K562 (cell line): ENCODE measurements around the gene PAX8. TPM values are rescaled to one million over a fixed set of nuclear protein-coding genes. Genes with fewer than 3 reads are reported as not detected.

ENCODE experiments used
- E2F4 ChIP-seq: sonication (generic); formaldehyde crosslinking; IDR thresholded peaks from 2 replicates; pipeline ENCODE4 v1.8.0; 2022; ENCODE audit warnings: mild to moderate bottlenecking, low read depth, missing genetic modification reagents
- HOMEZ ChIP-seq: fragments of 250-450 bp; sonication (Bioruptor Pico); IDR thresholded peaks from 2 replicates; pipeline ENCODE4 v1.4.0; 2020; ENCODE audit warnings: mild to moderate bottlenecking, moderate library complexity
- ID3 ChIP-seq, 2 experiments: fragments of 250-450 bp in 1 of 2; fragments of 450-650 bp in 1 of 2; sonication (Bioruptor Pico) in 1 of 2; IDR thresholded peaks; 2 replicates each; pipeline versions ENCODE4 v1.6.1 to v1.8.0; 2016 to 2021; ENCODE audit warnings: mild to moderate bottlenecking in 2 of 2, moderate library complexity in 2 of 2, missing compliant biosample characterization in 1 of 2, missing genetic modification characterization in 1 of 2
- POLR3A ChIP-seq: IDR thresholded peaks from 2 replicates; pipeline ENCODE4 v1.6.1; 2011; ENCODE audit warnings: borderline replicate concordance, mild to moderate bottlenecking, moderate library complexity; ENCODE audit not compliant: insufficient read length, insufficient read depth; ENCODE audit errors: extremely low read depth
- POLR3G ChIP-seq: IDR thresholded peaks from 2 replicates; pipeline ENCODE4 v1.6.1; 2011; ENCODE audit not compliant: insufficient read length, insufficient replicate concordance; ENCODE audit errors: extremely low read depth
- REST ChIP-seq, 2 experiments: fragments of 450-650 bp; formaldehyde crosslinking in 1 of 2; IDR thresholded peaks; 2 replicates each; pipeline versions ENCODE4 v1.4.0 to v1.6.1; 2014 to 2020; ENCODE audit warnings: mild to moderate bottlenecking in 2 of 2, borderline replicate concordance in 1 of 2, low read depth in 1 of 2
- TCFL5 ChIP-seq: fragments of 250-450 bp; sonication (Bioruptor Pico); conservative IDR thresholded peaks from 2 replicates; pipeline ENCODE4 v1.6.1; 2021; ENCODE audit warnings: mild to moderate bottlenecking, moderate library complexity, matching md5 sums
- ZNF518B ChIP-seq: fragments of 250-450 bp; sonication (Bioruptor Pico); IDR thresholded peaks from 2 replicates; pipeline ENCODE4 v1.5.0; 2021; ENCODE audit warnings: mild to moderate bottlenecking, moderate library complexity
- polyA plus RNA-seq, 8 experiments: library from polyadenylated mRNA; depleted of rRNA in 4 of 8; stranded (reverse) in 5 of 8; unstranded in 3 of 8; fragments of >200 nt; fragmentation: Nextera tagmentation in 2 of 8; fragmentation: Illumina TruSeq in 1 of 8; extraction: Ambion mirVana in 2 of 8; extraction: Trizol in 1 of 8; gene quantifications; 2 replicates each; pipeline versions ENCODE4 v1.2.1 to v1.2.3, GENCODE V29; 2011 to 2014; ENCODE audit warnings: inconsistent platforms in 1 of 8, missing spikeins in 1 of 8
- total RNA-seq, 7 experiments: library from RNA; depleted of rRNA in 6 of 7; stranded (reverse); fragments of >200 nt in 6 of 7; fragmentation: Illumina TruSeq in 2 of 7; extraction: Trizol in 2 of 7; gene quantifications; 2 replicates each; pipeline versions ENCODE4 v1.2.1 to v1.2.3, GENCODE V29; 2011 to 2021; ENCODE audit warnings: low replicate concordance in 1 of 7

PAX8 gene
- total and polyA plus RNA-seq, 9 of the 15 experiments (the other 6 are each of a cell fraction or from before 2014, with no cell fraction given), result 0.13 to 2.1 (median 0.51) TPM

- TF ChIP-seq HOMEZ (CRISPR knock-in tag), result no peak
- no peak for TF ChIP-seq TCFL5 (CRISPR knock-in tag)
- no peak for TF ChIP-seq ID3 (CRISPR knock-in tag; IDR thresholded peaks at IDR 0.05)
- TF ChIP-seq ID3 (tag; IDR thresholded peaks at IDR 0.05), result no peak
- TF ChIP-seq POLR3A, result no peak
- no peak for TF ChIP-seq POLR3G
- TF ChIP-seq ZNF518B (CRISPR knock-in tag), result no peak
- TF ChIP-seq REST (IDR thresholded peaks at IDR 0.05; ENCODE audit: borderline replicate concordance), result no peak
- no peak for TF ChIP-seq REST (CRISPR knock-in tag; IDR thresholded peaks at IDR 0.05; ENCODE audit: low read depth)
- TF ChIP-seq E2F4 (CRISPR knock-in tag), result no peak
These were observed 105.0 kb downstream of the PAX8 start, which contains the start of gene PSD4 (continued) for GRCh38 chr2:113173542-113174375.
